NCI-H446 (cell line): ENCODE data around the gene BNC2.

ENCODE experiments used
- DNase-seq, 2 experiments: peaks; one replicate each; lab custom pipeline; 2025; lab: John Stamatoyannopoulos, UW

Gene BNC2

DNA sequence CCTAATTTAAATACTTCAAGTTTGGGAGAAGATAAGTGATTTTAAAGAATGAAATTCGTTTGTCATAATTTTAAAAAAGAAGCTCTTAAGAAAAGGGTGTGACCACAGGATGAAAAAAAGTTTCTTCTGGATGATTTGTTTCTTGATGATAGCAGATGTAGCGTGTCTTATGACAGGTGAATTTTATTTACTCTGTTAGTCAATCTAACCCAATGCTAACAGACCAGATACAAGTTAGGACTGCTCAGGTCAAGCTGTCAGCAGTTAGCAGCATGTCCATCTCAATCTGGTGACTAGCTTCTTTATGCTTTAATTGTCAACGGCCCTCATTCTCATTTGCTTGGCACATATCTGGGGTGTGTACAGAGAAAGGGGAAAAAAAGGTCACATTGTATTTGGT, 456.0 kb downstream of the BNC2 start:
- DNase-seq = no peak

DNA sequence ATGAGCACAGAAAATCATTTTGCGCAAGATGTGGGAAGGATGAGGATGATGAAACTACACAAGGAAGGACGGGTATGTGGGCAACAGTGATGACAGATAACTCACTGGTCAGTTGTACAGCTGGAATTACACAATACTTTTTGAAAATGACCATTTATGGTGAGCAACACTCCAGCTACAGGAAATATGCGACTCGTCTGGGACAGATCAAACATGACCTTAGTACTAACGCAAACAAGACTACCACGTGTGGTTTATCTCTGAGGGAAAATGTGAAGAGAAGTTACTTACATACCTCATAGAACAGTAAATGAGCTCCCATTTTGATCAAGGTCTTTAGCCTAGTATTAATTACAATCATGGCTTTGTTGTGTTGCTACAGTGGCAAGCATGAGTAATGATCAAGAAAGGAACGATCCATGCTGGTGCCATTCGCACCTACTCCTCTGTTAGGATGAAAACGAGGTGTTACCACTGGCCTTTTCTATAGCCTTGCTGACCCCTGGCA, 456.9 kb downstream of the BNC2 start:
- DNase-seq = no peak

DNA sequence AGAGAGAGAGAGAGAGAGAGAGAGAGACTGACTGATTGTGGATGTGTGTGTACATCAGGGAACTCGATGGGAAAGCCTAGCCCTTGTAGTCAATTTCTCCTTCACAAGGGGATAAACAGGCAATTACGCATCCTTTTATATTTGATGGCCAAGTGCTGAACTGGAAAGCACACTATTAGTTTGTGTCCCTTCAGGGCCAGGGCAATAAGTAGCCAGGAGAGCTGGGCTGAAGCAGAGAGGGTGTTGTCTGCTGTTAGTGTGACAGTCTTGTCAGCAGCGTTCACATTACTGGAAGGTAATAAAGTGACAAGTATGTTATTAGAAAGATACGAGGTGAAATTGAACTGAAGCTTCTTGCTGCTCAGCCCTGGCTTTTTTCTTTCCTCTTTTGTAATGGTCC, 457.7 kb downstream of the BNC2 start:
- no peak for DNase-seq

DNA sequence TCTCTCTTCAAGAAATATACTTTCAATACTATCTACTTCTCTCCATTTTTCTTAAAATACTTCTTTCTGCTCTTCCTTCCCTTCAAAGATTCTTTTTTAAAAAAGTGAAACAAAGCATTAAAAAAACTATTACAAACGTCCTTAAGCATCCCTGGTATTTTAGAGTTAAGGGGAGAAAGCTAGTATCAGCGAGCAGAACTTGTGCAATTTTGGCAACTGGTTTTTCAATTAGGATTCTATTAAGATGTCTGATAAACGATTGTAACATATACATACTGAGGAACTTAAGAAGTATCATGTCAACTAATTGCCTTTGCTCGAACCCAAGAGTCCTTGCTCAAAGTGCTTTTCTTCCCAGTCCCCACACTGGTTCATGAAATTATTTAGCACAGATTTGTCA, 459.2 kb downstream of the BNC2 start:
- no peak for DNase-seq

DNA sequence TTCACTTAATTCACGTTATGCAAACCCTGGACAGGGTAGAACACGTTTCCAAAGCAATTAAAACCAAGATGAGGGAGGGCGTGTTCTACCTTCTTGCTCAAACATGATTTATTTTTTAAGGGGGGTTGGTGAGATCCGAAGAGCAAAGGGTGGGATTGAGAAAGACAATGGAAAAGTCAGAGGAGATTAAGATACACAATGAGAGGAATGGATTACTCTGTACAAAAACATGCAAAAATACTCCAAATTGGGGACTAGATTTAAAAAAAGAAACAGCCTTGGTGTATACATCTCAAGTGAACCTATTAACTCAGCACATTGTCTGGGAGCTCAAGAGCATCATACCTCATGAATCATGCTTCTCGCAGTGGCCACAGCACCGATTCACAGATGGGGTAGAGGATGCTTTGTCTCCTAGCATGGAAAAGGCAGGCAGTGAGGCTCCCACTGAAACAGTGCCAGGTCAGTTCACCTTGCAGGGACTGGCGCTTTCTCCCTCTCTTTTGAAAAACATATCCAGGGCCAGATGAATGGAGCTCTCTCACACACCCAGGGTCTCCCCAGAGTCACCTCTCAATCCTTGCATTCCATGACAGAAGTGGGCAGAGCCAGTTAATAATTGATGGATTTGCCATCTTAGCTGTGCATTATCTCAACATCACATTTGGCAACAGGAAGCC, 459.7 kb downstream of the BNC2 start:
- DNase-seq = no peak

DNA sequence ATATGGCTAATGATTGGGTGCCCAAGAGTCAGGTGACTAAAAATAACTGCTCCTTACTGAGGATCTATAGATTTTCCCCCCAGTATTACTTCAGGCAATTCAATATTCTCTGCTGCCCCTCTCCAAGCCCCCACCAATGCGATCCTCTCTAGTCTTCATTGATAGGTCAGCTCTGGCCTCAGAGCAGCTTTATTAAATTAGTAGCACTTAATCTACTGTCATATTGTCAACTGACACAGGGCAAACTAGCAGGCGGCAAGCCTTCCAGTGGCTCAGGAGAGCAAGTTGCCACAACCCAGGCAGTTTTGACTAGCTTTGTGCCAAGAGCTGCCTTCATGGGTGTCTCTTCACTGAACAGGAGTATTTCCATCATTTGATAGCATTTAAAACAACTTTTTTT, 462.9 kb downstream of the BNC2 start:
- DNase-seq = no peak

DNA sequence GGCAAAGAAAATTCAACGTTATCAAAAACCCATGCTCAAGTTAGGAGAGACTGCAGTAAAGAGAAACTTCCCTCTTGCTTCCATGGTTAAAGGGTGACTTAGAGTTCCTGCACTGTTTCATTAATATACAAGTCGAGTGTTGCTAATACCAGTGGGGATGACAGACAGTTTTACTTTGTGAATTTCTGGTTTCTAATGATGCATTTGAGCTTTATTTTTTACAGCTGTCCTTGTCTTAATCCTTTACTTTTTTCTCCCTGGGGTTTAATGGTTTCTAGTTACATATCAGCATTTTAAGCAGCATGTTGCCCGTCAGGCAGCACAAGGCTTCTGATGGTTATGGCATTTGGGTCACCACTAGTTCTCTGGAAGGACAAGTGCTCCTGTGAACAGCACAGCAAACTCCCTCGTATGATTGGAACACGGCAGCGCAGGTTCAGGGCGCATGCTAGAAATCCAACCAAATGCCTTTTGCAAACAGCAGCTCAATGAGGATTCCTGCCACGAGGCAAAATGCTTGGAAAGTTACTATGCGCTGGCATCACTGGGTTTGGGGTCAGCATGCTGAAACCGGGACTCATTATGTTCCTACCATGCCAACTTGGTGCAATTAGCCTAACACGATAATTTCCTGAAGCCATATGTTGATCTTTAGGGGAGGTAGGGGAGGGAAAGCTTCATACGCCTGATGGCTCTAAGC, 463.8 kb downstream of the BNC2 start:
- peak in 1 of 2 experiments; percentile 63 for DNase-seq

DNA sequence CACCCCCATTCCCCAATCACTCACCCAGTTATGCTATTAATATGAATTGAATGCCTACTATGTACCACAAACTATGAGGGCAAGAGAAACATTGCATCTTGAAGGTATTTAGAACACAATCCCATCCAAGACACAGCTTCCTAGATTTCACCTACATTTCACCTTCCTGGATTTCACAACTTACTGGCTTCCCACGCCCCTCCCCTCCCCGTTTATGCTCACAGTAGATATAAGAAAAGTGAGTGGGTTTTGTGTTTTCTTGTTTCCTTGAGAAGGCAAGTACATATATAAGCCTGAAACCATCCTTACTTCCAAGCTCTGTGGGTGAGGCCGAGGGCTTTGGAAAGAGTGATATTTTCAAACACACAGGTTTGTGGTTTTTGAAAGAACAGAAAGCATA, 465.0 kb downstream of the BNC2 start:
- DNase-seq = no peak

DNA sequence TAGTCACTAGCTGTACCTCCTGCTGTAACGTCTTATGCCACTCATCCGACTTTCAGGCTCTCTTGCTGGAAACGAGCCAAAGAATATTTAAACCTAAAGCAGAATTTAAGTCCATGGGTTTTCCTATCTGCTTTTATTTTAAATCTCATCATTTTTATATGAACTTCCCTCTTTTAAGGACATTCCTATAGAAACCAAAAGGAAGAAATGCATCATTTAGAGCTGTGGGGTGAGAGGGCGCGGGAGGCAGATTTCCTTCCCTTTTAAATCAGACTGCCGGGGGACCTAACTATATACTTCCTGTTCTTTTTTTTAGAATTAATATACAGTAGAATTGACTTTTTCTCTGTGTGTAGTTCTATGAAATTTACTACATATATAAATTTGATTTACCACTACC, 468.8 kb downstream of the BNC2 start:
- no peak for DNase-seq

DNA sequence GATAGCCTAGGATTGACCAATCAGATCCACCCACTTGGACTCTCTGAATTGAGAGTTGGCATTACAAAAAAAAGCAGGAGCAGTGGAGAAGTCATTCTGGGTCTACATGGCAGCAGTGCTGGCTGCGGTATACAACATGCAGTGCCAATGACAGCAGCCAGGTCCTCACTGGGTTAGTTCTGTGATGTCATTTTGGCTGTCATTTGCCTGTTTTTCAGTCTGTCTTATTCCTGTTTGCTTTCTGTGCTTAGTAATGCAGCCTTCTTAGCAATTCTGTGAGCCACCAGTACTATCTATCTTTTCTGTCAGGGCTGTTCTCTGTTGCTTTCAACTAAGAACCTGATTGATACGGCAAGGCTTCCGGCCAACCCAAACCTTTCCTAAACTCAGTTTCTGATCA, 471.8 kb downstream of the BNC2 start:
- peak in 1 of 2 experiments; percentile 38 for DNase-seq

DNA sequence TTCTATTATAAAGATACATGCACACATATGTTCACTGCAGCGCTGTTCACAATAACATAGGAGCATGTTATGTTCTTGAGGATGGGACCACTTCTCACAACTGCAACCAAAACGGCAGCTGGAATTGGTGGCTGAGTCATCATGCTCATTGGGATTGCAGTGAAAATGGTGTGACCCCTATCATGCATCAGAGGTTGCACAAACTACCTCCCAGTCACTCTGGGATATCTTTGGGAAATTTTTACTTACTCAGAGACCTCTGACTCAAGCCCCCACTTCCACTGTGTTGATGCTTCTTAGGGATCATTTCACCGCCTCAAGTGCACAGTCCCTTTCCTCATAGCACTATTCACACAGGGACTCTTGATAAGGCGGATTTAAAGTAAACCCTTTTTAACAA, 474.1 kb downstream of the BNC2 start:
- DNase-seq = no peak

DNA sequence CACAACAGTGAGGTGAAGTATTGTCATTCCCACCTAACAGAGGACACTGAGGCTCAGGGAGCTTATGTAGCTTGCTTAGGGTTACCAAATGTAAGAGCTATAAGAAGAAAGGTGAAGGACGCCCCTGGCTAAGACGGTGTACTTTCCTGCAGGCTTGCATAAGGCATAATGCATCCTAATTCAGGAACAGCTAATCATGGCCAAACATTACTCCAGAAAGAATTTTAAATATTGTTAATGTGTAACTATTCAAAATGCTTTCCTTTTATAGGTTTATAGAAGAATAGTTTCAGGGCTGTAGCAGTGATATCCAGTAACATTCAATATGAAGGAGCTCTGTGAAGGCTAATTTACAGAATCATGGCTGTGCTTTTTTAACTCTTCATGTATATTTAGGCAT, 479.1 kb downstream of the BNC2 start:
- DNase-seq = no peak

DNA sequence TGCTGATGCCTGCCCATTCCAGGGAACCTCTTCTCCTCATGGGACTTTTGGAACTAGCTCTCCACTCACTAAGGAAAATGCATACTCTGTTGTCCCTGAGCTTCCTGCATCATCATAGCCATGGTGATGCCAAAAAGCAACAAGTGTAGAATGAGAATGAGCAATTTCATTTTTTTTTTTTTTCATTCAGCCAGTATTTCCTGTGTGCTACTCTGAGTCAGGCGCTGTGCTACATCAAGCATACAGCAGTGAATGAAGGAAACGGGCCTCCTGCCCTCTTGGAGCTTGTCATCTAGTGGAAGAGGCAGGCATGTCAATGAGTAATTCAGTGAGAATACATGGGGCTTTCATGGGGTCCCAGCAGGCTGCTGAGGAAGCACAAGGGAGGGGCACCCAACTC, 483.1 kb downstream of the BNC2 start:
- no peak for DNase-seq

DNA sequence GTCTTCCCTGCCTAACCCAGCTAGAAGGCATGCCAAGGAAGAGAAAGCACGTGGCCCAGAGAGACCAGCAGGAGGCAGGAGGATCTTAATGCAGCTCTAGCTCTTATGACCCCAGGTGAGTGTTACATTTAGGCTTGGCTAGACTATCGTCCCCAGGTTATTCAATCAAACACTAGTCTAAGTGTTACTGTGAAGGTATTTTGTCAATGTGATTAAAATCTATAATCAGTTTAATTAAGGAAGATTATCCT, 483.7 kb downstream of the BNC2 start:
- DNase-seq = no peak

DNA sequence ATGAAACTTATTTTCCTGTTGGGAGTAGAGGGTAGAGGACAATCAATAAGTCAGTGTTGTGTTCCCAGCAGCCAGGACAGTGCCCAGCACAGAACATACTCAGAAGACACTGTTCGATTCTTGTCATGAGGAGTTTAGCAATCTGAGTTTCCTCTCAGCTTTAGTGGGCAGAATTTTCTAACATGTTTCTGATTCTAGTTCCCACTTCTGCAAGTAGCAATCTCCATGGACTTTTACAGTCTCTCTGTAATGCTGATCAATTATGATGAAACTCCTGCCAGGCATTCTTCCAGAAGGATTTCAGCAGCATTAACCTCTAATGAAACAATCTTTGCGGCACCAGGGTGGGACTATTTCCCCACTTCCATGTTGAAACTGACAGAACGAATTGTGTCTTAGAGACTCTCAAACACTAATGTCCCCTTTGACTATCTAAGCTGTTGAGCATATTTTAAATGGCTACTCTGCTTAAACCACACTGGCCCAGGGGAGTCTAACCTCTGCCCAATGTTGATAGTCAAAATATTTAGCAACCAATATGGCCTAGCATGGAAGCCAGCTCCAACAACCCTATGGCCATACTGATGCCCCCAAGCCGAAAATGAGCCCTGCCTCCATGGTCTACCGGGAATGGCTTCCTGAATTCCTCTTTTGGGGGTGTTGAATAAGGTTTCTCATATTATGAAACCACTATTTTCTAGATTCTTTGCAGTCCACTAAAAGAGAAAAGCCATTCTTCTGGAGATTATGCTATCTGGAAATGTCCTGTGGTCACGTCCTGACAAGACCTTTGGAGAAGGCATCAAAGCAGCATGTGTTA, 484.3 kb downstream of the BNC2 start:
- DNase-seq = no peak

DNA sequence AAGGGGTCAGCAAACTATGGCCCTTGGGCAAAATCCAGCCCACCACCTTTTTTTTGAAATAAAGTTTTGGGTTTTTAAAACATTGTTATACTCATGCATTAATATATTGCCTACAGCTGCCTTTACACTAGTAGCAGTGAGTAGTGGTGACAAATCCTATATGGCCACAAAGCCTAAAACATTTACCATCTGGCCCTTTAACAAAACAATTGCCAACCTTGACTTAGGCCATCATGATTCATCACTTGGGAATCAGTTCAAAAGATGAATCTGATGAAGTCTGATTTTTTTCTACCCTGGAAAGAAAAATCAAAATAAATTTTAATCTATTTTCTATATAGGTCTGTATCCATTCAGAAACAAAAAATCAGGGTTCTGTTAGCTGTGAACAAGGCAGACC, 484.9 kb downstream of the BNC2 start:
- DNase-seq = peak in 1 of 2 experiments; percentile 54

DNA sequence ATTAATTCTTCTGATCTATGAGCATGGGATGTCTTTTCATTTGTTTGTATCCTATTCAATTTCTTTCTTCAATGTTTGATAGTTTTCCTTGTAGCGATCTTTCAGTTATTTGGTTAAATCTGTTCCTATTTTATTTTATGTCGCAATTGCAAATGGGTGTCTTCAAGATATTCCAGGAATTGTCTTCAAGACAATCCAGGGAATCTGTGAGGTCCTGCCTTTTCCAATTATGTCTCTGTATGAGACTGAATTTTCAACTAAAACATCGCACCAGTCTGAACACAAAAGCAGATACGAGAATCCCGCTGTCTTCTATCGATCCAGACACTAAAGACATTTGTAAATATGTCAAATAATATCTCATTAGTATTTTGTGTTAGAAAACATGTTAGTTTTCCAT, 485.5 kb downstream of the BNC2 start:
- no peak for DNase-seq

DNA sequence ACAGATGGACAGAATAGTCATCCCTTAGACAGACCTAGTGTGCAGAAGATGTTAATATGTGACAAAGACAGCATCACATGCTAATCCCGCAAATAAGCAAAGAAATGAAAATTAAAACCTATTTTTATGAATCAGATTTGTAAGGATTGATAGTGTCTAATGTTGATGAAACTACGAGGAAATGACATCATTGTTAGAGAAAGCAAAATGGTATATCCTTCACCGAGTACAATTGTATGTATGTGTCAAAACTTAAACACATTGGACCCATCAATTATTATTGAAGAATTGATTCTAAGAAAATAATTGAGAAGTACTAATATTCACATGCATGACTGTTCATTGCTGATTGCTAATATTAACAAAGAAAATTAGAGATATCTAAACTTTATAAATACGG, 493.2 kb downstream of the BNC2 start:
- no peak for DNase-seq

DNA sequence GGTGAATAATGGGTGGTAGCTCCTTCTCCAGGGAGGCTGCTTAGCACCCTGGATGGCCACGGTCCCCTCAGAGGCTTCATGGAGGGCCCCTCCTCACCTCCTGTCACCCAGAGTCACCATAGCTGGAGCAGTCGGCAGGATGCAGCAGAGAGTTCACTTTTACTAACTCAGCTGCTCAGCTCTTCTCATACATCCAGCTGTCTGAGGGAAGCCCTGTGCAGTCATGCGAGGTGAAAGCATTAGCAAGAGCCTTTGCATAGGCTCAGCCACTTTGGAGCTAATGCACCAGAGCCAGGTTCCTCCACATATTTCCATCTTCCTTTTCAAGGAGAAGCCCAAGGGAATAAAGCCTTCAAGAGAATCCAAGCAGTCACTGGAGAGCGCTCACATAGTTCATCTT, 499.2 kb downstream of the BNC2 start:
- peak in 1 of 2 experiments; percentile 11 for DNase-seq

DNA sequence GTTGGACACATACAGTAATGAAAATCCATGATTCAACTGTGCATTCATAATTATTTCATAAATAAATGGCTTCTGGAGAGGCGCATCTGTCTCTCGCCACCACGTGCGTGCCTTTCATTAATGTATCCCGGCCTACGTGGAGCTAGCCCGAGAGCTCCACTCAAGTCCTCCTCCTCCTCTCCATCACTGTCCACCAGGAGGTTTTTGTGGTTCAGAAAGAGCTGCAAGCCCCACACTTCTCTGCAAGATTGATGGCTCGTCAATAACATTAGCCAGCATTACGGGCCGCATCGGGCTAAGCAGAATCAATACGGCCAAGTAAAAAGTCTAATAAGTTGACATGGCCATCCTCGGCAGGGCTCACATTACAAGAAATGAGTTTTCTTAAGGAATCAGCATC, 499.8 kb downstream of the BNC2 start:
- no peak for DNase-seq

DNA sequence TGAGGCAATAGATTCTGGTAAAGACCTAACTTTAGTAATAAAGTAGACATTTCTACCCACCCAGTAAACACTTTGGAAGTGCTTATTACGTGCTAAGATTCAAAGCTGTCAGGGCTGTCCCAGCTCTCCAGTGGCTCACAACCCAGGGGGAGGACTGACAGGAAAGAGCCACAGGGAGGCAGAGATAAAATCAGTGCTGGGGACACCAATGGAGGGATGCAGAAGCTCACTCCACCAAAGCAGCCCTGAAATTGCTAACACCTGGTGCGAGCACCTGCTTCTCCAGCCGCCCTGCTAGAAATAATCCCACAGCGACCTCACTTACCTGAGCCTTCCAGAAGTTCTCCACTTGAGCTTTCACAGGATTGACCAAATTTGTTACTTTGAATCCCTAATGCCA, 501.0 kb downstream of the BNC2 start:
- DNase-seq = no peak

DNA sequence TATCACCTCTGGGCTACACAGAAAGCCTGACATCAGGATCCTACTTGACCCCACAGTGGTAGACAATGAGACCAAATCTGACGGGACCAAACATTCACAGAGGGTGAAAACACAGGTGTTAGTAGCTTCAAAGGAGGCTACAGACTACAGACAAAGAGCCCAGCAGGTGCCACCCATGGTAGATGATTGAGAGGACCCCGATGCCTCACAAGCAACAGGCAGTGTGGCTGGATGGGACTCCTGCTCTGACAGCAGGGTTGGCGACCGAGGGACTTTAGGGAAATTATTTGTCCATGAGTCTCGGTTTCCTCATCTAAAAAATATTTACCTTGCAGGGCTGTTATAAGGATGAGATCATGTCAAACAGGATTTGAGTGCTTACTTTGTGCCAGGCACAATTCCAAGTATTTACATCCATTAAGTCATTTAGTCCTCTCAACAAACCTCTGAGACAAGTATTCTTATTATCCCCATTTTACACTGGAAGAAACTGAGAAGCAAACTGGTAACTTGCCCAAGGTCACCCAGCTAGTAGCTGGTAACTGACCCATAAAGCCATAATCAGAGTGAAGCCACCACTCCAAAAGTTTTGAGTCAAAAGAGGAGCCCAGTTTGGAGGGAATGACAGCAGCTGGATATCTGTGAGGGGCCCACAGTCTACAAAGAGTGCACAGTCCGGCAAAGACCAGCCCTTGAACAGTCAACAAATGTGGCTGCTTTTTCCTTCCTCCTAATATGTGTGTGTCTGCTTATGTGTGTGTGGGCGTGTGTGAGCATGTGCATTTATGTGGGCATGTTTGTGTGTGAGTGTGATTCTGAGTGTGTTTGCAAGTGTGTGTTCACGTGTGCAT, 502.0 kb downstream of the BNC2 start:
- no peak for DNase-seq
